ENCODE data around the gene TSPAN15.

DNA sequence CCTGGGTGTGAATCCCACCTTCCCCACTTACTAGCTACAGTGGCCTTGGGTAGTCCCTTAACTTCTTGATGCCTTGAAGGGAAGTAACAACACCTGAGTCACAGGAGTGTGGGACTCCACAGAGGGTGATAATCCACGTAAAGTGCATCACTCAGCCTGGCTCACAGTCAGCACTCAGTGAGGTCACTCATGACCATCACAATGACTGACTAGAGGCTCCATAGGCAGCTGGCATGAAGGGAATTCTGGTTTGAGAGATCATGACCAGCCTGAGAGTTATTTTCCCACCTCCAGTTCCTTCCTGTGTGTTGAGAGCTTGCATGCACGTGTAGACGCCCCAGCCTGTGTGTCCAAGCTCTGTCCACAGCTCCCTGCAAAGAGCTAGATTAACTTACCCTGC lies 87.2 kb downstream of the TSPAN15 start:
- TF ChIP-seq, protein P1, sequence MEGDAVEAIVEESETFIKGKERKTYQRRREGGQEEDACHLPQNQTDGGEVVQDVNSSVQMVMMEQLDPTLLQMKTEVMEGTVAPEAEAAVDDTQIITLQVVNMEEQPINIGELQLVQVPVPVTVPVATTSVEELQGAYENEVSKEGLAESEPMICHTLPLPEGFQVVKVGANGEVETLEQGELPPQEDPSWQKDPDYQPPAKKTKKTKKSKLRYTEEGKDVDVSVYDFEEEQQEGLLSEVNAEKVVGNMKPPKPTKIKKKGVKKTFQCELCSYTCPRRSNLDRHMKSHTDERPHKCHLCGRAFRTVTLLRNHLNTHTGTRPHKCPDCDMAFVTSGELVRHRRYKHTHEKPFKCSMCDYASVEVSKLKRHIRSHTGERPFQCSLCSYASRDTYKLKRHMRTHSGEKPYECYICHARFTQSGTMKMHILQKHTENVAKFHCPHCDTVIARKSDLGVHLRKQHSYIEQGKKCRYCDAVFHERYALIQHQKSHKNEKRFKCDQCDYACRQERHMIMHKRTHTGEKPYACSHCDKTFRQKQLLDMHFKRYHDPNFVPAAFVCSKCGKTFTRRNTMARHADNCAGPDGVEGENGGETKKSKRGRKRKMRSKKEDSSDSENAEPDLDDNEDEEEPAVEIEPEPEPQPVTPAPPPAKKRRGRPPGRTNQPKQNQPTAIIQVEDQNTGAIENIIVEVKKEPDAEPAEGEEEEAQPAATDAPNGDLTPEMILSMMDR (IDR thresholded peaks at IDR 0.05): no peak
- TF ChIP-seq ZFX (IDR thresholded peaks at IDR 0.05; ENCODE audit: borderline replicate concordance): no peak

All from 22Rv1 (cell line).